ENCODE data around the gene TMEM95.

DNA sequence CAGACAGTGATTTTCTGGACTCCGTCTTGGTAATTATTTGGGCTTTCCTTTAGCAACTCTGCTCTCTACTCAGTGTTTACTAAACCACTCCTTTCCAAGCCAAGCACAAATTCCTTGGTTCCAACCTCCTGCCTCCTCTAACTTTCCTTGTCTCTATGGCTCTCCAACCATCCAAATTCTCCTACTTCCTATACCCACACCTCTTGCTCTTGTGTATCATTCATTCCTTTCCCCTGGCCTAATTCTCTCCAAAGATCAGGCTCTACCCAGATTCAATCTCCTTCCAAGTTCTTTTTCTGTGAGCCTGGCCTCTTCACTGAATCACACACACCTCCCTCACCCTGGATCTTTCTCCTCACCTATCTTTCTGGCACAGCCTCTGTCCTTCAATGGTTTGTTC is 26.9 kb upstream of the TMEM95 start:
- TF ChIP-seq, protein P1, sequence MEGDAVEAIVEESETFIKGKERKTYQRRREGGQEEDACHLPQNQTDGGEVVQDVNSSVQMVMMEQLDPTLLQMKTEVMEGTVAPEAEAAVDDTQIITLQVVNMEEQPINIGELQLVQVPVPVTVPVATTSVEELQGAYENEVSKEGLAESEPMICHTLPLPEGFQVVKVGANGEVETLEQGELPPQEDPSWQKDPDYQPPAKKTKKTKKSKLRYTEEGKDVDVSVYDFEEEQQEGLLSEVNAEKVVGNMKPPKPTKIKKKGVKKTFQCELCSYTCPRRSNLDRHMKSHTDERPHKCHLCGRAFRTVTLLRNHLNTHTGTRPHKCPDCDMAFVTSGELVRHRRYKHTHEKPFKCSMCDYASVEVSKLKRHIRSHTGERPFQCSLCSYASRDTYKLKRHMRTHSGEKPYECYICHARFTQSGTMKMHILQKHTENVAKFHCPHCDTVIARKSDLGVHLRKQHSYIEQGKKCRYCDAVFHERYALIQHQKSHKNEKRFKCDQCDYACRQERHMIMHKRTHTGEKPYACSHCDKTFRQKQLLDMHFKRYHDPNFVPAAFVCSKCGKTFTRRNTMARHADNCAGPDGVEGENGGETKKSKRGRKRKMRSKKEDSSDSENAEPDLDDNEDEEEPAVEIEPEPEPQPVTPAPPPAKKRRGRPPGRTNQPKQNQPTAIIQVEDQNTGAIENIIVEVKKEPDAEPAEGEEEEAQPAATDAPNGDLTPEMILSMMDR (IDR thresholded peaks at IDR 0.05): no peak
- no peak for TF ChIP-seq POLR2A (IDR thresholded peaks at IDR 0.05)
